T-helper 9 cell (primary cell): ENCODE data around the gene OR51B5.
"Not testable (repeated sequence)": the region's sequence is repeated elsewhere in the genome, so short reads cannot be mapped to it uniquely, and the experiment has no call there.

ENCODE experiments used
- DNase-seq: peaks from one replicate; pipeline ENCODE4 v3.0.0-alpha.2; 2020
- total RNA-seq, 2 donors: gene quantifications; one replicate each; lab custom pipeline; 2026; lab: John Stamatoyannopoulos, UW

Gene OR51B5
- total RNA-seq, result 0 reads per million in 2 donors

- DNase-seq, result no peak
These were observed at the start of gene OR51B5 for GRCh38 chr11:5343474-5344335. Gene OR51B5 (minus strand): TSS chr11:5343524. CDS start chr11:5343524, 0 bp downstream.

- no peak for DNase-seq
These were observed 46.9 kb upstream of the OR51B5 start for GRCh38 chr11:5390210-5390609.

- no peak for DNase-seq
These were observed 41.0 kb upstream of the OR51B5 start for GRCh38 chr11:5384335-5384734.

GRCh38 chr11:5383576-5383975 lies 40.3 kb upstream of the OR51B5 start, which contains the start of gene OR51M1:
Gene OR51M1 (plus strand): TSS chr11:5383812. CDS start chr11:5389399, 5,587 bp downstream.
- no peak for DNase-seq

GRCh38 chr11:5380740-5381342 lies 37.5 kb upstream of the OR51B5 start:
- no peak for DNase-seq

- DNase-seq, result no peak
These were observed 26.5 kb upstream of the OR51B5 start for GRCh38 chr11:5369789-5370188.

- DNase-seq, result no peak
These were observed 25.2 kb upstream of the OR51B5 start for GRCh38 chr11:5368502-5369043.

GRCh38 chr11:5367448-5368074 lies 24.2 kb upstream of the OR51B5 start:
- no peak for DNase-seq

GRCh38 chr11:5366856-5367255 lies 23.5 kb upstream of the OR51B5 start:
- no peak for DNase-seq

GRCh38 chr11:5366365-5366764 lies 23.0 kb upstream of the OR51B5 start:
- not testable (repeated sequence) for DNase-seq

- DNase-seq, result no peak
These were observed 20.9 kb upstream of the OR51B5 start for GRCh38 chr11:5364214-5364613.

- no peak for DNase-seq
These were observed 20.4 kb upstream of the OR51B5 start for GRCh38 chr11:5363679-5364078.

GRCh38 chr11:5362017-5362625 lies 18.8 kb upstream of the OR51B5 start:
- DNase-seq, result no peak

- not testable (repeated sequence) for DNase-seq
These were observed 12.7 kb upstream of the OR51B5 start for GRCh38 chr11:5356031-5356430.

GRCh38 chr11:5351208-5351607 lies 7.9 kb upstream of the OR51B5 start, which contains the start of gene OR51B6:
Gene OR51B6 (plus strand): TSS chr11:5351508. CDS start chr11:5351508, 0 bp downstream.
- DNase-seq, result no peak

- DNase-seq, result no peak
These were observed 6.2 kb upstream of the OR51B5 start for GRCh38 chr11:5349550-5349949.

GRCh38 chr11:5348551-5349194 lies 5.3 kb upstream of the OR51B5 start:
- no peak for DNase-seq

- DNase-seq, result no peak
These were observed 2.5 kb upstream of the OR51B5 start for GRCh38 chr11:5345831-5346230.

- DNase-seq, result no peak
These were observed 3.5 kb downstream of the OR51B5 start for GRCh38 chr11:5339771-5340322.

GRCh38 chr11:5337253-5337652 lies 6.1 kb downstream of the OR51B5 start:
- DNase-seq, result not testable (repeated sequence)

- no peak for DNase-seq
These were observed 7.0 kb downstream of the OR51B5 start for GRCh38 chr11:5336331-5336730.

GRCh38 chr11:5335170-5335569 lies 8.2 kb downstream of the OR51B5 start:
- DNase-seq, result no peak
